GM19240 (cell line): Measurements from ENCODE around the gene PHYKPL.
"Not testable (repeated sequence)": the region's sequence is repeated elsewhere in the genome, so short reads cannot be mapped to it uniquely, and the experiment has no call there.

ENCODE experiments used
- DNase-seq: peaks from one replicate; pipeline ENCODE4 v3.0.0; 2011; ENCODE audit warnings: low spot score; ENCODE audit not compliant: insufficient read length

PHYKPL gene

DNA sequence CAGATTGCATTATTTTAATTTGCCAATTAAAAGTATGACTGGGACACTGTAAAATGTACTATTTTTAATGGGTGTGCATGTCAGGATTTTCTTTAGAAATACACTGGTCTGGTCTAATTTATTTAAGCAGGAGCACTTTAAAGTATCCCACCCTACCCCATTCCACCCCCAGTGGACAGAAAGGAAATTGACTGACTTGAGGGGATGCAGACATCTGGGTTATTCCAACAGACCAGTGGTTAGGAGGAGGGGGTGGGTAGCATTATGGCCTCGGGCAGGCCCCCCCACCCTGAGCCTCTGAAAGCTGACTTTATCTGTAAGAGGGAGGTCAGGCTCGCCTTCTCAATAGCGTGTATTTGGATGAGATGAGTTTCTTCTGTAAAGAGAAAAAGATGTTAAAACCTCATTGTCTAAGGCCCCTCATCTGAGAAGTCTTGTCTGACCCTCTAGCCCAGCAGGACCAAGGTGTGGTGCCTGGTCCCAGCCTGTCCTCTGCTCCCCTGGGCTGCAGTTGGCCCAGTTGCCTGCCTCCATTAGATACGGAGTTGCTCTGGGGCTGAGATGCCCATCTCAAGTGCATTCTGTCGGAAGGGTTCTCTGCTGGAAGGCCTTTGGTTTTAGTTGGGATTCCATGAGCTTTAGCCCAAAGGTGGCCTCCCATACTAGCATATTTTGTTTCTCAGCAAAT is 23.9 kb downstream of the PHYKPL start:
- DNase-seq: no peak

DNA sequence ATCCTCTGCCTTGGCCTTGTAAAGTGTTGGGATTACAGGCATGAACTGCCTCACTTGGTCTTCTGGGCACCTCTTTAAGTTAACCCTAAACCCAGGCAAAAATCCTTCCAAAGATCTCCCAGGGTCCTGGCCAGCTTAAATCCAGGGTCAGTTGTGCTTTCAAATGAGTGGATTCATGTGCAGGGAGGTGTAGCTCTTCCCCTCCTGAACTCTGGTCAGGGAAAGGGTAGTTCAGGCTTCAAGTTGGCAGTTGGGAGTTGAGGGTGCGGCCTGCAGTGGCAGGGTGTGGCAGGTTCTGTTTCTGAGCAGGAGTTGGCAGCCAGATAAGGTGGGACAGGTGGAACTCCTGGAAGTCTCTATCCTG is 24.7 kb downstream of the PHYKPL start:
- no peak for DNase-seq

- no peak for DNase-seq
Measured at GRCh38 chr5:178207183-178207916, 25.3 kb downstream of the PHYKPL start.

GRCh38 chr5:178206166-178207101 is 26.2 kb downstream of the PHYKPL start:
- DNase-seq: no peak

- no peak for DNase-seq
Measured at GRCh38 chr5:178205749-178206047, 26.9 kb downstream of the PHYKPL start.

DNA sequence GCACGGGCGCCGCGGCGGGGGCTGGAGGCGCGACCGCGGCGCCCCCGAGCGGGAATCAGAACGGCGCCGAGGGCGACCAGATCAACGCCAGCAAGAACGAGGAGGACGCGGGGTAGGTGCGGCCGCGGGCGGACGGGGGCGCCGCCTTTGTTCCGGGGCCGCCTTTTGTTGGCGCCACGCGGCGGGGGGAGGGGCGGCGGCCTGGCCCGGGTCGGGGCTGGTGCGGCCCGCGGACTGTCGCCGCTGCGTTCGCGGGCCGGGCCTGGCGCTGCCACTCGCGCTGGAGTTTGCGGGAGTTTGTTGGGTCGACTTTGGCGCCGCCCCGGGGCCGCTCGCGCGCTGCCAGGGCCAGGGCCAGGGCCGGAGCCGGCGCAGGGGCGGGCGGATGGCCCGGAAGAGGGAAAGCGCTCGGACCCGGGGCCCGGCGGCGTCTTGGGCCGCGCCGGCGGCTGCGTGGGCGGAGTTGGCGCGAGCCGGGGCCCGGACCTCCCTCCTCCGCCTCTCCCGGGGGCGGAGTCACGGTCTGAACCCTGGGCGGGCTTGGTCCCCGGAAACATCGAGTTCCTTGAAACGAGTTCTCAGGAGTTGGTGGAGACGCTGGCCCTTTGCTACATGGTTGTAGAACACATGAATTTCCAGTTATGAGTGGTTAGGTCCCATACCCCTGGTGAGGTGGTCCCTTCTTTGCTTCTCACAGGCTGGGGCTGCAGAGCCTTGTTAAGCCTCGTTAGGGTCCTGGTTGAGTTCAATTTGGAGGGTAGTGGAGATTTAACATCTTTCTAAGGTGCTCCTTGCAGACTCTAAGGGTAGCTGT is 27.5 kb downstream of the PHYKPL start:
- DNase-seq: peak; percentile 91

DNA sequence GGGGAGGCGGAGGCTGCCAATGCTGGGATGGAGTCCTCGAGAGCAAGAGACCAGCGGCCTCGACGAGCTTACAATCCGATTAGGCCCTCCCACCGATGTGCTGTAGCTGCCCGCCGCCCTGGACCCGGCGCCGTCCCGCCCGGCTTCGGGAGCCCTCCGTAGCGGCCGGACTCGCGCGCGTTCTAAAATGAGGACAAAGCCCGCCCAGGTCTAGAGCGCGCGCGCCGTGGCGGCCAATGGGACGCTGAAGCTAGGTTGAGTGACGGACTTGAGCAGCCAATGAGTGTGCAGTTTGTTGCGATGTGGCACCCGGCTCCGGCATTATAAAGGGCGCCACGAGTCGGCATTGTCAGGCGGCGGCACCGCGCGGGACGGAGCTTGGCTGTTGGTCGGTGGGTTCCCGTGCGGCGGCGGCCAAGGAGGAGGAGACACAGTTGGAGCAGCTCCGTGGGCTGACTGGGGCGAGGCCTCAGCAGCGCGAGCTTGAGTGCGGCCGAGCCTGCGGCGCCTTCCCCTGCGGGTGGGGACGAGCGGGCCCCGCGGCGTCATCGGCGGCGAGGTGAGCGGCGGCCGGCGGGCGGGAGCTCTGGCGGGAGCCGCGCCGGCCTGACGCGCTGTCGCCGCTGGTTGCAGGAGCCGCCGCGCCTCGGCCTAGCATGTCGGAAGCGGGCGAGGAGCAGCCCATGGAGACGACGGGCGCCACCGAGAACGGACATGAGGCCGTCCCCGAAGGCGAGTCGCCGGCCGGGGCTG is 28.2 kb downstream of the PHYKPL start, which contains the start of gene HNRNPAB:
Gene HNRNPAB (plus strand): TSS at position 352 of the 753 bp plus-strand sequence. CDS start 305 bp downstream, at position 657.
- peak; percentile 93 for DNase-seq

DNA sequence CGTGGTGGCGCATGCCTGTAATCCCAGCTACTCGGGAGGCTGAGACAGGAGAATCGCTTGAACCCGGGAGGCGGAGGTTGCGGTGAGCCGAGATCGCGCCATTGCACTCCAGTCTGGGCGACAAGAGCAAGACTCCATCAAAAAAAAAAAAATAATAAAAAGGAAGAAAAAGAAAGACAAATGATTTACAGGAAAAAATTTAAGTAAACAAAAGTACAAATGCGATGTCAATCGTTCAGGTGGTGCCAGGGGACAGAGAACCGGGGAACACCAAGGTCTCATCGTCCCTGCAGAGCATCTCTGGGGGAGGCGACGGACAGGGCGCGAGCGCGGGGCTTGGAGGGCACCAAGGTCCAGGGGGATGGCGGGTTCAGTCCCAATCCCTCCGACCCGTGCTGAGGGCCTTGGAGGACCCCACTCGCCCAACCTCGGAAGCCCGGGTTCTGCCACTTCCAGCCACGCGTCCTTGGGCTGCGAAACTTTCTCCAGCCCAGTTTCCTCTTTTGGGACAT is 28.9 kb downstream of the PHYKPL start:
- peak; percentile 38 for DNase-seq

DNA sequence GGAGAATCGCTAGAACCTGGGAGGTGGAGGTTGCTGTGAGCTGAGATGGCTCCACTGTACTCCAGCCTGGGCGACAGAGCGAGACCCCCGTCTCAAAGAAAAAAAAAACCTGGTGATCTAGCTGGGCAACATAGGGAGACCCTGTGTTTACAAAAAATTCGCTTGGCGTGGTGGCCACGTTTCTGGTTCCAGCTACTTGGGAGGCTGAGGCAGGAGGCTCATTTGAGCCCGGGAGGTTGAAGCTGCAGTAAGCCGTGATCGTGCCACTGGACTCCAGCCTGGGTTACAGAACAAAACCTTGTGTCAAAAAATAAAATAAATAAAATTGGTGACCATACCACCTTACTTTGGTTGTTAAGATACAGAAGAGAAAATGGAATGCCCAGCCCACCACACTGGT is 30.1 kb downstream of the PHYKPL start:
- DNase-seq: no peak

- DNase-seq: no peak
Measured at GRCh38 chr5:178201927-178202235, 30.7 kb downstream of the PHYKPL start.

DNA sequence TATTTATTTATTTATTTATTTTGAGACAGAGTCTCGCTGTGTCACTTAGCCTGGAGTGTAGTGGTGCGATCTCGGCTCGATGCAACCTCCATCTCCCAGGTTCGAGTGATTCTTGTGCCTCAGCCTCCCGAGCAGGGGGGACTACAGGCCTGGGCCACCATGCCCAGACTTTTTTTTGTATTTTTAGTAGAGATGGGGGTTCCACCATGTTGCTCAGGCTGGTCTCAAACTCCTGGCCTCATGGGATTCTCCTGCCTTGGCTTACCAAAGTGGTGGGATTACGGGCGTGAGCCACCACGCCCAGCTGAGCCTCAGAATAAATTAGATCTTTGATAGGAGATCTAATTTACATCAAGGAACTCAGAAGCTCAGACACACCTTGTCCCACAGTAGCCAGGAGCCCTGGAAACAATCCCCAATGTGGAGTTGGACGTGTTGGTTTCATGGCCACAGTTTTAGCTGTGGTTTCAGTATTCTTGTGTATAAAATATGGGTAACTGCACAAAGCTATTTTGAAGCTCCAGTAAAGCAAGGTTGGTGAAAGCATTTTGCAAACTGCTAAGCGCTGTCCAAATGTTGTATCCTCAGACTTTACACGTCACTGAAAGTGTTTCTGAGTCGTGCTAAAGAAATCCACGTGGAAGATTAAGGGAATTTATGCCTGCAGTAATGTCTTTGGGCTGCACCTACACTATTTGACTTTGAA is 31.2 kb downstream of the PHYKPL start:
- no peak for DNase-seq

DNA sequence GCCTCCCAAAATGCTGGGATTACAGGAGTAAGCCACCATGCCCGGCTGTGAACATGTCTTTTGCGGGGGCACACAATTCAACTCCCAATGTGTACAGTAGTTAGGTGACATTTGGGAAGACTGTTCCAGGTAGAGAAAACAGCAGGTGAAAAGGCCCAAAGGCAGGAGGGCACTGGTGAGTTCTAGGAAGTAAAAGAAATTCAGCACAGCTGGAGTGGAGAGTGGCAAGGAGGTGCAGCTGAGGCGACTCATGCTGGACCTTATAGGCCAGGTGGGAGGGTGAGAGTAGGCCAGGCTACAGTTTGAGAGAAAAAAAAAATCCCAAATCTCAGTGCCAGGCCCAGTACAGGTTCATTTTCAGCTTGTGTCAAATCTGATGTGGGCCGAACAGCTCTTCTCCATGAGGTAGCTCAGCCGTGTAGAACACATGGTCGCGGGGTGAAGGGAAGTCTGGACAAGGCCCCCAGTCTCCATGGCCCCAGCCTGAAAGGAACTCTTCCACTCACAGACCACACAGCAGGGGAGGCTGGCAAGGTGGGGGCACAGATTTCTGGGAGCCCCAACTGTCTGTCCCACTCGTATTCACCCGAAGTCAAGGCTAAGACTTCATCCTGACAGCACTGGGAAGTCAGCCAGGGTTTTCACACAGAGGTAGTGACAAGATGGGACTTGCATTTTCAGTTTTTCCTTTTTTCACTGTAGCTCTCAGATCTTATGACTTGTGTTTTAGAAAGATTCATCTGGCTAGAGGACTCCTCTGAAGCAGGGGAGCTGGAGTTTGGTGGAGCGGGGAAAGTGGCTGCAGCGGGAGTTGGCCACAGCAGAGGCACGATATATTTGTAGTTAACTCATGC is 32.8 kb downstream of the PHYKPL start:
- no peak for DNase-seq

- DNase-seq: no peak
Measured at GRCh38 chr5:178198706-178199105, 33.9 kb downstream of the PHYKPL start.

DNA sequence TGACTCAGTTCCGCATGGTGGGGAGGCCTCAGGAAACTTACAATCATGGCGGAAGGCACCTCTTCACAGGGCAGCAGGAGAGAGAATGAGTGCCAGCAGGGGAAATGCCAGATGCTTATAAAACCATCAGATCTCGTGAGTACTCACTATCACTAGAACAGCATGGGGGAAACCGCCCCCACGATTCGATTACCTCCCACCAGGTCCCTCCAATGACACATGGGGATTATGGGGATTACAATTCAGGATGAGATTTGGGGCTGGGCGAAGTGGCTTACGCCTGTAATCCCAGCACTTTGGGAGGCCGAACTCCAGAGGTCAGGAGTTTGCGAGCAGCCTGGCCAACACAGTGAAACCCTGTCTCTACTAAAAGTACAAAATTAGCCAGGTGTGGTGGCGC is 34.5 kb downstream of the PHYKPL start:
- DNase-seq: not testable (repeated sequence)

DNA sequence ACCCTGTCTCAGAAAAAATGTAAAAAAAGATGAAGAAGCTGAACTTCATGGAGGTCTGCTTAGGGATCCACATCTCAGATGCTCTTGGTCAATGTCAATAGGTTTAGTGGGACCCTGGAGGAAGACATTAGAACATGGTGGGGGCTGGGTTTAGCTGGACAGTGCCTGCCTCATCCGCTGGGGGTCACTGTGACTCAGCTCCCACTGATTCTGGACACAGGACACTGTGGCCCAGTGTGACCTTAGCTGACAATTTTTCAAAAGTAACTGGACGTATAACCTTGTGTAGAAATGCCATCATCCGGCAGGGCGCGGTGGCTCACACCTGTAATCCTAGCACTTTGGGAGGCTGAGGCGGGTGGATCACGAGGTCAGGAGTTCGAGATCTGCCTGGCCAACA is 35.6 kb downstream of the PHYKPL start:
- DNase-seq: no peak

GRCh38 chr5:178196281-178196812 is 36.3 kb downstream of the PHYKPL start:
- DNase-seq: no peak

DNA sequence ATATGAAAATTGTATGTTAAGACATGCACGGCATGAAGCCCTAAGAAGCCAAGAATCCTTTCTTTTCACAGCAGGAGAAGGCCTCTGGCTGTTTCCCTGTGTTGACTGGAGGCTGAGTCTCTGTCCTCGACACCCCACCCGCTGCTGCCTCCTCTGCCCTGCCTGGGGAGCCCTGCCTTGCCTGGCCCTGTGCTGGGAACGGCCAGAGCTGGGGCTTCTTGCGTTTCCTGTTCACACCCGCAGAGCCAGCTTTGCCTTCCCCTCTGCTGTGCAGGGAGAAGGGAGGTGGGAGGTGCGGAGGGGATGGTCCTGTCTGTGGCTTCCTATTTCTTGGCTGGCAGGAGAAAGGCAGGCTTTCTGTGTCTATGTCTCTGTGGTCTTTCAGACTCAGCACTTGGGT is 38.6 kb downstream of the PHYKPL start:
- DNase-seq: no peak

DNA sequence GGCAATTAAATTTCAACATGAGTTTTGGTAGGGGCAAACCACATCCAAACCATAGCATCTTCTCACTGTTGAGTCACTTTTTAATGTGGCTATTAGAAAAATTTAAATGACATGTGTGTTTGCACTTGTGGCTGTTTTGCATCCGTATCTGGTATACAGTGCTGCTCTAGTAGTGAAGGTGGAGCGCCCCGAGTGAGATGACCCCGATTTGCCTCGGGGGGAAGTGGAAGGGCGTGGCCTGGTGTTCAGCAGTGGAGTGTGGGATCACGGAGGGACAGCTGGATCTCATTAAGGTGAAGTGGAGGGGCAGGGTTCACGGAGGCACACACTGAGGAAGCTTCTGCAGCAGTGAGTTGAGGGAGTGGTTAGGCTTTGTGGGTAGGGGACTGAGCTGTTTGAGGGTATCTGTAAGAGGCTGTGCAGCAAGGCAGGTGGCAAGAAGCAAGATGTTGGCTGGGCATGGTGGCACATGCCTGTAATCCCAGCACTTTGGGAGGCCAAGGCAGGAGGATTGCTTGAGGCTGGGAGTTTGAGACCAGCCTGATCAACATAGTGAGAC is 39.3 kb downstream of the PHYKPL start:
- DNase-seq: no peak
